CD4-positive, alpha-beta T cell treated with Interleukin-17A for 1 hour (primary cell): ENCODE data around the gene MSGN1.
"Not testable (repeated sequence)": the region's sequence is repeated elsewhere in the genome, so short reads cannot be mapped to it uniquely, and the experiment has no call there.

Experiments used
- DNase-seq: peaks from one replicate; pipeline ENCODE4 v3.0.0-alpha.2; 2020

The MSGN1 gene

GRCh38 chr2:17805717-17806363 is 10.4 kb upstream of the MSGN1 start:
- no peak for DNase-seq

- no peak for DNase-seq
Observed at GRCh38 chr2:17813010-17813741, 3.1 kb upstream of the MSGN1 start.

DNA sequence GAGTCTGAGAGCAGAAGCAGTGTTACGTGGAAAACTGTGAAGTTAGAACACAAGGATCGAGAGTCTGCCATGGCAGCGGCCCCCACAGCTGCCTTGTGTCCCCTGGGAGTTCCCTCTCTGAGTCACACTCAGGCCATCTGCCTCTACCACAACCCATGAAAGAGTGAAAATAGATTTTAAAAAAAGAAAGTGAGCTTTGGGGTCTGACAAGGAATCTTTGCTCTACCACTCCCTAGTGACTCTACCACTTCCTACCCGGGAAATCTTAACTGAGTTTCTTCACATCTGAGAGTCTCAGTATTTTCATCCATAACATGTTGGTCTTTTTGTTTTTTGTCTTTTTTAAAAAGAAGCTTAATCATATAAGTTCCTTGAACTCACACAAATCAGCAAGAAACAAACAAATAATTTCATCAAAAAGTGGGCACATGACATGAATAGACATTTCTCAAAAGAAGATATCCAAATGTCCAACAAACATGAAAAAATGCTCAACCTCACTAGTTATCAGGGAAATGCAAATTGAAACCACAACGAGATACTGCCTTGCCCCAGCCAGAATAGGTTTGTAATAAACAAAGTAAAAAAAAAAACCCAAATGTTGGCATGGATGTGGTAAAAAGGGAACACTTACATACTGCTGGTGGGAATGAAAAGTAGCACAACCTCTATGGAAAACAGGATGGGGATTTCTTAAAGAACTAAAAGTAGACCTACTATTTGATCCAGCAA is 2.4 kb upstream of the MSGN1 start:
- DNase-seq, result no peak

GRCh38 chr2:17814601-17815000 is 1.7 kb upstream of the MSGN1 start:
- DNase-seq, result no peak

- DNase-seq, result no peak
Observed at GRCh38 chr2:17815468-17816184, 634 bp upstream of the MSGN1 start.

DNA sequence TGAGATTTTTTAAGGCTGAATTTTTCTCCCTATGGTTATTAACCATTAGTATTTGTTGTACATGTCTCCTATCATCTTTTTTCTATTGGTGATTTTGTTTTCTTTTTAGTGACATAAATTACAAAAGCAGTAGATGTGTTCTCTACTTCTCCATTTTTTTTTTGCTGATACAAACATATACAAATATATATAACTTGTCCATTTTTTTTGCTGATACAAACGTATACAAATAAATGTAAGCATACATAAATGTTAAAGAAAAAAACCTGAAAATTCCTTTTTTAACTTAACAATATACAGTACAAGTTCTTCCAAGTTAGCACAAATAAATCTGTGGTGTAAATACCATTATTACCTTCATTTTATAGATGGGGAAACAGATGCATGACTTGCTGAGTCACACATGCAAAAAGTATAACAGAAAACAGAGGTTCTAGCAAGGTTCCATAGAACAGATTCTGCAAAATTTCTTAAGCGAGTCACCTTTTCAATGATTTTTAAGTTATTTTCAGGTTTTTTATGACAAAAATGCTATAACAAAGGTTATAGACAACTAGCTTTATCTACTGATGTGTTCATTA is 2.1 kb downstream of the MSGN1 start:
- DNase-seq, result no peak

DNA sequence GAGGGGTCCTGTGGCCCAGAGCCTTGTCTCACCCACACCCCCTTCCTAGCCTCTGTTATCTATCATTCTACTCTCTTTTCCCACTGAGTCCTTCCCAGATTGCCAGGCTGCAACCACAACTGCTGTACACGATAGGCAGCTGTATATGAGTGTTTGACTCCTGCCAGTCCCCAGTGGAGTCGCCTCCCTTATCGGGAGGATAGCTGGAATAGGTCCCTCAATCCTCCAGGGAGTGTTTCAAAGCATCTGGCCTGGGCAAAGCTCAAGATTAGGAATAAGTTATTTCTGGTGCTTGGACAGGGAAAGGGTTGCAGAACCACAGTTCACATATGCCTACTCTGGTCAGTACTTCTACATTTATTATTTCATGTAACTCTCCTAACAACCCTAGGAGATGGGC is 4.8 kb downstream of the MSGN1 start:
- DNase-seq, result no peak

DNA sequence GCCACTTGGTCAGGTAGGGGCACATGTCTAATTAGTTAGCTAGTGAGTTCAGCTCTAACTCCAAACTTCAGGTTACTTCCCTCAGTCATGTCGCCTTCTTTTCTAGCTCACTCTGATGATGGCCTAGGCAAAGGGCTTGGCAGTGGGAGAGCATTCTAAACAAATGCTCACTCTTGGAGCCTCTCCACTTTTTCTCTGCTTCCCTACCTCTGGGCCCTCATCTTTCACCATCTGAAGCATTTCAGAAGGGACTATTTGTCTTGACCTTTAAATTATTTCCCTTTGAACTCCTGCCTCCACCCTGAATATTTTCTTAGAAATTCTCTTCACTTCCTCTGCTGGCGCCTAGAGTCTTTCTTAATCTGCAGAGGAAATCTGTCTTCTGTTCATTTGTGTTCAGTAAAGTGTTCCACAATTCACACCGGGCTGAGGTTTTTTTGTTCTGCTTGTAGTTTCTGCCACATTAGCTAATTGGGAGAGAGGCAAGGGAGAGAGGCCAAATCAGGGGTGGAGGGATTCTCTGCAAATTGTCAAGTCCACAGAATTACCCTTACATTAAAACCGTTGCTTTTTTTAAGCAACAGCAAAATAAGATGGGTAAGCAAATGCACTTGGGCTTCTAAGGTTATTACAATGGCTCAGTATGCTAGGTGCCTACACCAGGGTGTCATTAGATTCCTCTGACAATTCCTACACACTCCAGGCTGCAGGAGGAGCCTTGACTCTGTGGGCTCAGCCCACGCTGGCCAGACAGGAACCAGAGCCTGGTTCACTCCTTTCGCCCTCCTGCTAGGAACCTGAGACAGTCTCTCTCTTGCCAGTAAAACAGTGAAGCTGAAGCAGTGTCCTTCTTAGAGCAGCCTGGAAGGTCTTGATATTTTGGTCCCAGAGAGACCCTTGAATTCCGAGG is 5.5 kb downstream of the MSGN1 start:
- no peak for DNase-seq

GRCh38 chr2:17822445-17823117 is 6.3 kb downstream of the MSGN1 start:
- no peak for DNase-seq

- not testable (repeated sequence) for DNase-seq
Observed at GRCh38 chr2:17823646-17824045, 7.4 kb downstream of the MSGN1 start.

- DNase-seq, result no peak
Observed at GRCh38 chr2:17827316-17827715, 11.1 kb downstream of the MSGN1 start.

GRCh38 chr2:17827785-17828184 is 11.5 kb downstream of the MSGN1 start:
- no peak for DNase-seq

DNA sequence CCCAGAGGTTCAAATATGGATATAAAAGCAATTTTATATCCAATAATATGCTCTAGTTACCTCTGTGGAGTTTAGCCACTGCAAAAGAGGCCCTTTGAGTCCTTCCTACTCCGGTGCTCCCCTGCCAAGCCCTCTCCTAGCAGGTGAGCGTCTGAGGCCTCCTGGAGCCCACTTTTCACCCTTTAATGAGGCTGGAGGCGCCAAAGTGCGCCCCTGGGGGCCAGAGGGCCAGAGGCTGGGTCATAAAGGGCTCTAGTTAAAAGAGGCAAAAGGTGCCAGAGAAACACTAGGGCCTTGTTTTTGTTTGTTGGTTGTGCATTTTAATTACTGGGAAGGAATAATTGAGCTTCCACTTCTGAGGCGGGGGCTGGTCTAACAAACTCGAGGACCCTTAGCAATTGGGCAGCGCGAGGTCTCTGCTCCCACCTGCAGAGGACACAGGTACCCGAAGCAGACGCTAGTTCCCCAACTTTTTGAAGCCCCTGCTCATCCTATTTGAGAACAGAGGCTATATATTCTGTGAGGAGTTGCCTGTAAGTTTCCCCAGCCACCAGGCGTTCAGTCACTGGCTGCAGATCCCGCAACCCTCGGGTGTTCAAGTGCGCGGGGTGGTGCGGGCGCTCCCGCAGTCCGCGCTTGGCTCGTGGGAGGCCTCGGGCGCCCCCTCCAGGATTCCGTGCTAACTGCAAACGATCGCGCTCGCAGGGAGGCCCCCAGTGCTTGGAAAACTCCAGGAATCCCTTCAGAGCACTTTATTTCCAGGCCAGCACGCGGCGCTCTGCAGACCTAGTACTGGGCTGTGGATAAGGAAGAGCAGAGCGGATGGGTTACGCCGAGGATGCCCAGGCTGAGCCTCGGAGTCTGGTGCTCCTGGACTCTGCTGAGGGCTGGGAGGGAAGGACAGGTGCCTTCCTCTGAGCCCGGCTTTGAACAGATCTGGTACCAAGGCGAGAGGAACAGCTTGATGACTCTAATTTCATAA is 14.1 kb downstream of the MSGN1 start:
- peak; percentile 16 for DNase-seq

- no peak for DNase-seq
Observed at GRCh38 chr2:17835516-17835915, 19.3 kb downstream of the MSGN1 start.

DNA sequence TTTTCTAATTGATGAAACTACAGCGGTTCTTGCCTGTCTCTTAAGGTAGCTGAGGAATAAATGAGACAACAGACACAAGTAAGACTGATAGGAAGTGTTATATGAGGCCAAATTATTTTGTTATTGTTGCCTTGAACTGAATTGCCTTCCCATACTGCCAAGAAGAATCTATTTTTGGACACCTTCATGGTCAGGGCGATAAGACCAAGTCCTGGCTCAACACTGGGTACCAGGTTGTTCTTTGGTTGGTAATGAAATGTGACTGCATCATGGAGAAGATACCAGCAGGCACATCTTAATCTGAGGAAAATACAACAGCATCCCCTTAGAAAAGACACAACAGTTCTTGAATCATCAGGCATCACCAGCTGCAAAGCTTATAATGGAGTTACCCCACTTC is 23.7 kb downstream of the MSGN1 start:
- no peak for DNase-seq

DNA sequence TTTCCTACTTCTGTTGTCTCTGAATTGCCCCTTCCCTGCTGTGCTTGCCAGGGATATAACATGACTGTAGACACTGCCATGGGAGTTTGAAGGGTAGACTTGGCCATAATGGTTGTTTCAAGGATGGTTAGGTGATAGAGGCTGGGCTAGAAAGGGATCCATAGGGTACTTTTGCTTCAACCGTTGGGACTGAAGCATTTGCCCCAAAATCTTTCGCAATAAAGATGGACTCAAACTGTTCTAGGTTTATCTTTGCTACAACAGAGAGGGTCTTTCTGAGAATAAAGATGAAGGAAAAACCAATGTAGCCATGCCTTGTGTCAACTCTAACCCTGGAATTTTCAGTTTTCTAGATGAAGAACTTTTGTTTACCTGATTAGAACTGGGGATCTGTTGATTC is 27.2 kb downstream of the MSGN1 start:
- no peak for DNase-seq

- DNase-seq, result no peak
Observed at GRCh38 chr2:17845806-17846205, 29.5 kb downstream of the MSGN1 start.

GRCh38 chr2:17846676-17847075 is 30.4 kb downstream of the MSGN1 start:
- no peak for DNase-seq

GRCh38 chr2:17847236-17847635 is 31.0 kb downstream of the MSGN1 start:
- DNase-seq, result no peak

GRCh38 chr2:17849275-17849674 is 33.0 kb downstream of the MSGN1 start:
- DNase-seq, result no peak
